Suprapubic skin (tissue), 3 donors: Measurements from ENCODE around the gene NFIB.

ENCODE experiments used
- EP300 ChIP-seq: sonication (generic); formaldehyde crosslinking; IDR thresholded peaks from one replicate; pipeline ENCODE4 v1.6.1; 2017; ENCODE audit warnings: antibody characterized with exemption
- POLR2A ChIP-seq, 2 donors: fragments of 450-650 bp; IDR thresholded peaks; one replicate each; pipeline ENCODE4 v1.6.1; 2017; ENCODE audit warnings: antibody characterized with exemption in 2 of 2, mild to moderate bottlenecking in 2 of 2, moderate library complexity in 2 of 2
- TF ChIP-seq, protein P1 (sequence below), 2 donors: fragments of 200-600 bp in 1 of 2; fragments of 450-650 bp in 1 of 2; sonication (generic) in 1 of 2; IDR thresholded peaks; one replicate each; pipeline ENCODE4 v1.5.1; 2016 to 2019; ENCODE audit warnings: antibody characterized with exemption in 2 of 2, mild to moderate bottlenecking in 1 of 2, moderate library complexity in 1 of 2

DNA sequence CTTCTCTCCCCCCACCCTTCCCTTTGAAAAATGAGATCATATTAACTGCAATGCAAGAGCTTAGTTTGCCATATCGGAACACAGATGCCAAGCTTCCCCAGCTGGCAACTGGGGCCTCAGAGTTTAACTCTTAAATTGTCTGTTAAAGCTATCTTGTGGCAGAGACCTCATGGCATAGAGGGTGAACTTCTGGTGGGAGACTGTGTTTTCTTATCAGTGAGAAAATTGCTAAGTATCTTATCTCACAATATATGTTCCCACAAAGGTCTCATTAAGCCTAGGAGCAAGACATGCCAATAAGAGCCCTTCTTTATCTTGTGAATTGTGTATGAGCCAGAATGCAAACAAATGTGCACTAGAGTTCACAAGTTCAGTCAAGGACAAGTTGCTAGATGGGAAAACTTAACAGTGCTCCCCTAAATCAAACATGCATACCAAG is 12.3 kb downstream of the NFIB start:
- TF ChIP-seq, protein P1, sequence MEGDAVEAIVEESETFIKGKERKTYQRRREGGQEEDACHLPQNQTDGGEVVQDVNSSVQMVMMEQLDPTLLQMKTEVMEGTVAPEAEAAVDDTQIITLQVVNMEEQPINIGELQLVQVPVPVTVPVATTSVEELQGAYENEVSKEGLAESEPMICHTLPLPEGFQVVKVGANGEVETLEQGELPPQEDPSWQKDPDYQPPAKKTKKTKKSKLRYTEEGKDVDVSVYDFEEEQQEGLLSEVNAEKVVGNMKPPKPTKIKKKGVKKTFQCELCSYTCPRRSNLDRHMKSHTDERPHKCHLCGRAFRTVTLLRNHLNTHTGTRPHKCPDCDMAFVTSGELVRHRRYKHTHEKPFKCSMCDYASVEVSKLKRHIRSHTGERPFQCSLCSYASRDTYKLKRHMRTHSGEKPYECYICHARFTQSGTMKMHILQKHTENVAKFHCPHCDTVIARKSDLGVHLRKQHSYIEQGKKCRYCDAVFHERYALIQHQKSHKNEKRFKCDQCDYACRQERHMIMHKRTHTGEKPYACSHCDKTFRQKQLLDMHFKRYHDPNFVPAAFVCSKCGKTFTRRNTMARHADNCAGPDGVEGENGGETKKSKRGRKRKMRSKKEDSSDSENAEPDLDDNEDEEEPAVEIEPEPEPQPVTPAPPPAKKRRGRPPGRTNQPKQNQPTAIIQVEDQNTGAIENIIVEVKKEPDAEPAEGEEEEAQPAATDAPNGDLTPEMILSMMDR (IDR thresholded peaks at IDR 0.05), result no peak
- TF ChIP-seq POLR2A (IDR thresholded peaks at IDR 0.05), result no peak
- TF ChIP-seq EP300, result no peak
